GM23338 (cell line): ENCODE data around the gene STK11IP. TPM values are rescaled to one million over a fixed set of nuclear protein-coding genes. Genes with fewer than 3 reads are reported as not detected.
A peak's percentile ranks its signal among the peaks of the same experiment; 100 is the strongest.

ENCODE experiments used
- ATAC-seq: fragments of 200-7000 bp; cut with Tn5 transposase; 3 replicates; pipeline ENCODE4 v1.9.1; 2020
- DNase-seq: peaks from one replicate; pipeline ENCODE4 v3.0.0-alpha.2; 2015; ENCODE audit warnings: low spot score
- H2AFZ ChIP-seq: fragments of 200-600 bp; sonication (generic); 2 replicates; pipeline ENCODE4 v1.8.0; 2016; ENCODE audit warnings: antibody characterized with exemption, mild to moderate bottlenecking, moderate library complexity
- H3F3A ChIP-seq: fragments of 200-600 bp; sonication (generic); replicated peaks from 2 replicates; pipeline ENCODE4 v1.8.0; 2017; ENCODE audit warnings: antibody characterized with exemption, mixed run types, low read depth
- H3K27ac ChIP-seq: fragments of 200-600 bp; sonication (generic); 2 replicates; pipeline ENCODE4 v1.6.1; 2016; ENCODE audit warnings: low read depth
- H3K27me3 ChIP-seq: fragments of 200-600 bp; sonication (generic); 2 replicates; pipeline ENCODE4 v1.8.0; 2016; ENCODE audit warnings: mild to moderate bottlenecking, mixed run types, moderate library complexity; ENCODE audit not compliant: insufficient read depth
- H3K36me3 ChIP-seq: fragments of 200-600 bp; sonication (generic); 2 replicates; pipeline ENCODE4 v1.8.0; 2016; ENCODE audit warnings: mild to moderate bottlenecking; ENCODE audit not compliant: insufficient read depth
- H3K4me1 ChIP-seq: fragments of 200-600 bp; sonication (generic); 2 replicates; pipeline ENCODE4 v1.8.0; 2016; ENCODE audit warnings: mild to moderate bottlenecking, moderate library complexity; ENCODE audit not compliant: insufficient read depth
- H3K4me2 ChIP-seq: fragments of 200-600 bp; sonication (generic); 2 replicates; pipeline ENCODE4 v1.7.1; 2017; ENCODE audit warnings: mixed run types
- H3K4me3 ChIP-seq: fragments of 200-600 bp; sonication (generic); 2 replicates; pipeline ENCODE4 v1.6.1; 2016; ENCODE audit warnings: mixed run types
- H3K79me2 ChIP-seq: fragments of 200-600 bp; sonication (generic); replicated peaks from 2 replicates; pipeline ENCODE4 v1.8.0; 2017; ENCODE audit warnings: mild to moderate bottlenecking; ENCODE audit not compliant: insufficient read depth
- H3K9me2 ChIP-seq: fragments of 200-600 bp; sonication (generic); 2 replicates; pipeline ENCODE4 v1.8.0; 2017; ENCODE audit not compliant: insufficient read depth
- H4K20me1 ChIP-seq: fragments of 200-600 bp; sonication (generic); replicated peaks from 2 replicates; pipeline ENCODE4 v1.8.0; 2017; ENCODE audit warnings: mild to moderate bottlenecking; ENCODE audit not compliant: insufficient read depth
- H3K27ac Mint-ChIP-seq: 2 replicates; pipeline ENCODE4 v1.8.0; 2020; ENCODE audit warnings: inconsistent platforms, mild to moderate bottlenecking, moderate library complexity, mixed read lengths
- H3K27me3 Mint-ChIP-seq: 3 replicates; pipeline ENCODE4 v1.8.0; 2022; ENCODE audit warnings: low read depth, mild to moderate bottlenecking, moderate library complexity, mixed read lengths, inconsistent platforms; ENCODE audit not compliant: insufficient read depth, poor library complexity
- H3K36me3 Mint-ChIP-seq: 3 replicates; pipeline ENCODE4 v1.8.0; 2021; ENCODE audit warnings: low read depth, mild to moderate bottlenecking, inconsistent platforms, moderate library complexity, mixed read lengths
- H3K4me1 Mint-ChIP-seq: 3 replicates; pipeline ENCODE4 v1.8.0; 2020; ENCODE audit warnings: mild to moderate bottlenecking, inconsistent platforms, mixed read lengths
- H3K4me3 Mint-ChIP-seq: 3 replicates; pipeline ENCODE4 v1.8.0; 2021; ENCODE audit warnings: moderate library complexity, mild to moderate bottlenecking, inconsistent platforms, mixed read lengths
- H3K9me3 Mint-ChIP-seq: 3 replicates; pipeline ENCODE4 v1.8.0; 2020; ENCODE audit warnings: moderate library complexity, mild to moderate bottlenecking, inconsistent platforms, mixed read lengths
- CREB1 ChIP-seq: fragments of 250-450 bp; sonication (Bioruptor Pico); IDR thresholded peaks from 2 replicates; pipeline ENCODE4 v1.5.0; 2020; ENCODE audit warnings: low read depth, mild to moderate bottlenecking, moderate library complexity
- EZH2 ChIP-seq: fragments of 200-600 bp; sonication (generic); IDR thresholded peaks from one replicate; pipeline ENCODE4 v1.8.0; 2017; ENCODE audit warnings: antibody characterized with exemption, mild to moderate bottlenecking, low read depth; ENCODE audit not compliant: unreplicated experiment
- EZH2phosphoT487 ChIP-seq: fragments of 200-600 bp; sonication (generic); IDR thresholded peaks from one replicate; pipeline ENCODE4 v1.8.1; 2018; ENCODE audit warnings: antibody characterized with exemption; ENCODE audit not compliant: unreplicated experiment
- NANOG ChIP-seq: IDR thresholded peaks from 2 replicates; pipeline ENCODE4 v1.6.1; 2016; ENCODE audit warnings: antibody characterized with exemption, borderline replicate concordance
- POLR2AphosphoS5 ChIP-seq: IDR thresholded peaks from 2 replicates; pipeline ENCODE4 v1.6.1; 2016; ENCODE audit warnings: antibody characterized with exemption, low read depth
- STAT1 ChIP-seq: IDR thresholded peaks from one replicate; pipeline ENCODE4 v1.6.1; 2016; ENCODE audit warnings: antibody characterized with exemption; ENCODE audit not compliant: unreplicated experiment
- ZNF114 ChIP-seq: fragments of 250-450 bp; sonication (Bioruptor Pico); IDR thresholded peaks from 2 replicates; pipeline ENCODE4 v1.5.0; 2020; ENCODE audit warnings: mild to moderate bottlenecking, moderate library complexity
- polyA plus RNA-seq: library from polyadenylated mRNA; unstranded; fragments of >200 nt; fragmentation: Nextera tagmentation; extraction: Ambion mirVana; gene quantifications from 2 replicates; pipeline ENCODE4 v1.2.1, GENCODE V29; 2016
- total RNA-seq: library from RNA; depleted of rRNA; stranded (reverse); fragments of >200 nt; shearing (Covaris generic); gene quantifications from 2 replicates; pipeline ENCODE4 v1.2.3, GENCODE V29; 2014
- TF ChIP-seq, protein P1 (sequence below): fragments of 250-450 bp; sonication (Bioruptor Pico); IDR thresholded peaks from 2 replicates; pipeline ENCODE4 v1.5.0; 2020; ENCODE audit warnings: mild to moderate bottlenecking, moderate library complexity
- TF ChIP-seq, protein P2 (sequence below): IDR thresholded peaks from 2 replicates; pipeline ENCODE4 v1.6.1; 2016; ENCODE audit warnings: antibody characterized with exemption
- TF ChIP-seq, protein P3 (sequence below), 2 experiments: fragments of 200-600 bp in 1 of 2; sonication (generic) in 1 of 2; conservative IDR thresholded peaks; 2 replicates each; pipeline versions ENCODE4 v1.5.1 to v1.6.1; 2016 to 2017; ENCODE audit warnings: antibody characterized with exemption in 2 of 2, low read depth in 2 of 2, mild to moderate bottlenecking in 2 of 2, moderate library complexity in 1 of 2

STK11IP gene
- total and polyA plus RNA-seq, 2 experiments from 2014 or later: 16.6 to 28.1 TPM

DNA sequence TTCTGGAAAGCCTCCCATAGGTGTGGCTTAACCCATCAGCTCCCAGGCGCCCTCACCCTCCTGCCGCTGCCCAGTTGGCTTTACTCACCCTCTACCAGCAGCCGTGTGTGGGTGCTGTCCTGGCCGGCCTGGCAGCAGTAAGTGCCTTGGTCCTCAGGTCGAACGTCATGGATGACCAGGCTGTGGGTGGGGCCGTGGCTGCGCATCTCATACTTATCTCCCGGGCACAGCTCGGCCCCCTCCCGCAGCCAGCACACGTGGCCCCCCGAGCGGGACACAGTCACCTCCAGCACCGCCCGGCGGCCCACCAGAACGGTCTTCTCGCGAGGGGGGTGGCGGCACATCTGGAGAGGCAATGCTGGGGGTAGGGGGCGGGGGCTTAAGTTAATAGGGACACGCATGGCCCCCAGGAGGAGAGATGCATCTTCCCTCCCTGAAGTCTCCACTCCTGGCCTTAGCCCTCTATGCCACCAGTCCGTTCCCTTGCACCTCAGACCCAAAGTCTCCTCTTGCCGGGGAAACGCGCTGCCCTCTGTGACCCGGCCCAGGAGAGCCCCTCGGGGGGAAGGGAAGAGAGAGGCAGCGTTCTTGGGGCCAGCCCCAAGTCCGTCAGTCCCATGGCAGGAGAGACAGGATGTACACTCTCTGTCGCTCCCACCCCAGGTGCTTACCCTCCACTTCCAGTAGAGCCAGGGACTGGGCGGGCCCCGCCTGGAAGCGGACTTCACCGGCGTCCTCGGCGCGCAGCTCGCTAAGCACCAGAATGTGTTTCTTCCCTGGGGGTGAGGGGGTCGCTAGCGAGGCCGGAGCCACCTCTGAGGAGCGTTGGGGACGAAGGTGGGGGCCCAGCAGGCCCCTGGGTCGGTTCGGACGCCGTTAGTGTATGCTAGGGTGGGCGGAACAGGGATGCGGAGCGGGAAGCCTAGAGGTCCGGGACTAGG lies 45.9 kb upstream of the STK11IP start (continued):
- TF ChIP-seq, protein P1, sequence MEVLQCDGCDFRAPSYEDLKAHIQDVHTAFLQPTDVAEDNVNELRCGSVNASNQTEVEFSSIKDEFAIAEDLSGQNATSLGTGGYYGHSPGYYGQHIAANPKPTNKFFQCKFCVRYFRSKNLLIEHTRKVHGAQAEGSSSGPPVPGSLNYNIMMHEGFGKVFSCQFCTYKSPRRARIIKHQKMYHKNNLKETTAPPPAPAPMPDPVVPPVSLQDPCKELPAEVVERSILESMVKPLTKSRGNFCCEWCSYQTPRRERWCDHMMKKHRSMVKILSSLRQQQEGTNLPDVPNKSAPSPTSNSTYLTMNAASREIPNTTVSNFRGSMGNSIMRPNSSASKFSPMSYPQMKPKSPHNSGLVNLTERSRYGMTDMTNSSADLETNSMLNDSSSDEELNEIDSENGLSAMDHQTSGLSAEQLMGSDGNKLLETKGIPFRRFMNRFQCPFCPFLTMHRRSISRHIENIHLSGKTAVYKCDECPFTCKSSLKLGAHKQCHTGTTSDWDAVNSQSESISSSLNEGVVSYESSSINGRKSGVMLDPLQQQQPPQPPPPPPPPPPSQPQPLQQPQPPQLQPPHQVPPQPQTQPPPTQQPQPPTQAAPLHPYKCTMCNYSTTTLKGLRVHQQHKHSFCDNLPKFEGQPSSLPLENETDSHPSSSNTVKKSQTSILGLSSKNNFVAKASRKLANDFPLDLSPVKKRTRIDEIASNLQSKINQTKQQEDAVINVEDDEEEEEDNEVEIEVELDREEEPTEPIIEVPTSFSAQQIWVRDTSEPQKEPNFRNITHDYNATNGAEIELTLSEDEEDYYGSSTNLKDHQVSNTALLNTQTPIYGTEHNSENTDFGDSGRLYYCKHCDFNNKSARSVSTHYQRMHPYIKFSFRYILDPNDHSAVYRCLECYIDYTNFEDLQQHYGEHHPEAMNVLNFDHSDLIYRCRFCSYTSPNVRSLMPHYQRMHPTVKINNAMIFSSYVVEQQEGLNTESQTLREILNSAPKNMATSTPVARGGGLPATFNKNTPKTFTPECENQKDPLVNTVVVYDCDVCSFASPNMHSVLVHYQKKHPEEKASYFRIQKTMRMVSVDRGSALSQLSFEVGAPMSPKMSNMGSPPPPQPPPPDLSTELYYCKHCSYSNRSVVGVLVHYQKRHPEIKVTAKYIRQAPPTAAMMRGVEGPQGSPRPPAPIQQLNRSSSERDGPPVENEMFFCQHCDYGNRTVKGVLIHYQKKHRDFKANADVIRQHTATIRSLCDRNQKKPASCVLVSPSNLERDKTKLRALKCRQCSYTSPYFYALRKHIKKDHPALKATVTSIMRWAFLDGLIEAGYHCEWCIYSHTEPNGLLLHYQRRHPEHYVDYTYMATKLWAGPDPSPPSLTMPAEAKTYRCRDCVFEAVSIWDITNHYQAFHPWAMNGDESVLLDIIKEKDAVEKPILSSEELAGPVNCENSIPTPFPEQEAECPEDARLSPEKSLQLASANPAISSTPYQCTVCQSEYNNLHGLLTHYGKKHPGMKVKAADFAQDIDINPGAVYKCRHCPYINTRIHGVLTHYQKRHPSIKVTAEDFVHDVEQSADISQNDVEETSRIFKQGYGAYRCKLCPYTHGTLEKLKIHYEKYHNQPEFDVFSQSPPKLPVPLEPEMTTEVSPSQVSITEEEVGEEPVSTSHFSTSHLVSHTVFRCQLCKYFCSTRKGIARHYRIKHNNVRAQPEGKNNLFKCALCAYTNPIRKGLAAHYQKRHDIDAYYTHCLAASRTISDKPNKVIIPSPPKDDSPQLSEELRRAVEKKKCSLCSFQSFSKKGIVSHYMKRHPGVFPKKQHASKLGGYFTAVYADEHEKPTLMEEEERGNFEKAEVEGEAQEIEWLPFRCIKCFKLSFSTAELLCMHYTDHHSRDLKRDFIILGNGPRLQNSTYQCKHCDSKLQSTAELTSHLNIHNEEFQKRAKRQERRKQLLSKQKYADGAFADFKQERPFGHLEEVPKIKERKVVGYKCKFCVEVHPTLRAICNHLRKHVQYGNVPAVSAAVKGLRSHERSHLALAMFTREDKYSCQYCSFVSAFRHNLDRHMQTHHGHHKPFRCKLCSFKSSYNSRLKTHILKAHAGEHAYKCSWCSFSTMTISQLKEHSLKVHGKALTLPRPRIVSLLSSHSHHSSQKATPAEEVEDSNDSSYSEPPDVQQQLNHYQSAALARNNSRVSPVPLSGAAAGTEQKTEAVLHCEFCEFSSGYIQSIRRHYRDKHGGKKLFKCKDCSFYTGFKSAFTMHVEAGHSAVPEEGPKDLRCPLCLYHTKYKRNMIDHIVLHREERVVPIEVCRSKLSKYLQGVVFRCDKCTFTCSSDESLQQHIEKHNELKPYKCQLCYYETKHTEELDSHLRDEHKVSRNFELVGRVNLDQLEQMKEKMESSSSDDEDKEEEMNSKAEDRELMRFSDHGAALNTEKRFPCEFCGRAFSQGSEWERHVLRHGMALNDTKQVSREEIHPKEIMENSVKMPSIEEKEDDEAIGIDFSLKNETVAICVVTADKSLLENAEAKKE: no peak
- TF ChIP-seq POLR2AphosphoS5: peak; percentile 74

DNA sequence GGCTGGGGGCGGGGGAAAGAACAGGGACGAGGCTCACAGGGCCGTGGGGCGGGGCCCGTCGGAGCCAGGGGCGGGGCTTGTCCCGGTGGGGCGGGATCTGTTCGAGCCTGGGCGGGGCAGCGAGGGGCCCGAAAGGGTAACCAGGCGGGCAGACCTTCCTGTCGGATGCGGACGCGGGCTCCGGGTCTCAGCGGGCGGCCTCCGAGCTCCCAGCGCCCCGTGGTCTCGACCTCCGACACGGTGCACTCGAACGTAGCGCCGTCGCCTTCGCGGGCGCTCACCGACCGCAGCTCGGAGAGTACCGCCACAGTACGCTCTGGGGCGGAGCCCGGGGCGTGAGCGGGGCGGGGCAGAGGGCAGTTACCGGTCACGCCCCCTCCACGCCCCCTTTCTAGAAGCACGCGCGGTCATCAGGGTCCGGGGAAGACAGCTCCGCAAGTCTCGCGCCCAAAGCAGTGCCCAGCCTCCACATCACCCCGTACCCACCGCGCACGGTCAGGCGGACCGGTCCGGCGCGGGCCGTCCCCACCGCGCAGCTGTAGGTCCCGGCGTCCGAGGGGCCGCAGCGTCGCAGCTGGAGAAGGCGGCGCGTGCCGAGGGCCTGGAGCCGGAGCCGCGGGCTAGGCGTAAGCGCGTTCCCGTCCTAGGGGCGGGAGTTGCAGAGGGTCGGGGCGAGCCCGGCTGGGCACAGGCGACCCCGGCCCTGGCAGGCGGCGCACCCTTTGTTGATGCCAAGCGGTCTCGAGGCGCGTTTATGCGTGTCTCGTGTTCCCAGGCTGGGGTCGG lies 45.1 kb upstream of the STK11IP start:
- Mint-ChIP-seq H3K9me3 (no peaks in the 10 kb centered on the region; the same call in 2 of the 3 replicates), H3K4me3 (peak overlapping the region; percentile 90), H3K36me3 (peaks cover 18% of the 10 kb centered on the region; the same call in 2 of the 3 replicates), H3K27ac (peak overlapping the region; percentile 86; the same call in 1 of the 2 replicates), H3K4me1 (peaks cover 13% of the 10 kb centered on the region), H3K27me3 (peaks cover 34% of the 10 kb centered on the region)
- peak; percentile 96 for DNase-seq
- Histone ChIP-seq H3K4me3 (peak overlapping the region; percentile 98), H3K36me3 (no peaks in the 10 kb centered on the region; the same call in 1 of the 2 replicates), H2AFZ (peak overlapping the region; percentile 86; the same call in 1 of the 2 replicates), H3K4me2 (peak overlapping the region; percentile 99), H3K4me1 (peaks cover 10% of the 10 kb centered on the region), H3K27me3 (peaks cover 17% of the 10 kb centered on the region), H3K9me2 (no peaks in the 10 kb centered on the region), H3K79me2 (no peaks in the 10 kb centered on the region), H3K27ac (peak overlapping the region; percentile 88; the same call in 1 of the 2 replicates), H4K20me1 (no peaks in the 10 kb centered on the region), H3F3A (peaks cover 4% of the 10 kb centered on the region; the same call in 1 of the 2 replicates)
- ATAC-seq: peak; percentile 82
- no peak for TF ChIP-seq ZNF114 (CRISPR knock-in tag)
- 0 out of 2 replicates have a peak, but pooled peaks have one; percentile 27 for TF ChIP-seq CREB1
- TF ChIP-seq, protein P2, sequence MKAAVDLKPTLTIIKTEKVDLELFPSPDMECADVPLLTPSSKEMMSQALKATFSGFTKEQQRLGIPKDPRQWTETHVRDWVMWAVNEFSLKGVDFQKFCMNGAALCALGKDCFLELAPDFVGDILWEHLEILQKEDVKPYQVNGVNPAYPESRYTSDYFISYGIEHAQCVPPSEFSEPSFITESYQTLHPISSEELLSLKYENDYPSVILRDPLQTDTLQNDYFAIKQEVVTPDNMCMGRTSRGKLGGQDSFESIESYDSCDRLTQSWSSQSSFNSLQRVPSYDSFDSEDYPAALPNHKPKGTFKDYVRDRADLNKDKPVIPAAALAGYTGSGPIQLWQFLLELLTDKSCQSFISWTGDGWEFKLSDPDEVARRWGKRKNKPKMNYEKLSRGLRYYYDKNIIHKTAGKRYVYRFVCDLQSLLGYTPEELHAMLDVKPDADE: no peak
- TF ChIP-seq EZH2: no peak
- TF ChIP-seq, protein P3, sequence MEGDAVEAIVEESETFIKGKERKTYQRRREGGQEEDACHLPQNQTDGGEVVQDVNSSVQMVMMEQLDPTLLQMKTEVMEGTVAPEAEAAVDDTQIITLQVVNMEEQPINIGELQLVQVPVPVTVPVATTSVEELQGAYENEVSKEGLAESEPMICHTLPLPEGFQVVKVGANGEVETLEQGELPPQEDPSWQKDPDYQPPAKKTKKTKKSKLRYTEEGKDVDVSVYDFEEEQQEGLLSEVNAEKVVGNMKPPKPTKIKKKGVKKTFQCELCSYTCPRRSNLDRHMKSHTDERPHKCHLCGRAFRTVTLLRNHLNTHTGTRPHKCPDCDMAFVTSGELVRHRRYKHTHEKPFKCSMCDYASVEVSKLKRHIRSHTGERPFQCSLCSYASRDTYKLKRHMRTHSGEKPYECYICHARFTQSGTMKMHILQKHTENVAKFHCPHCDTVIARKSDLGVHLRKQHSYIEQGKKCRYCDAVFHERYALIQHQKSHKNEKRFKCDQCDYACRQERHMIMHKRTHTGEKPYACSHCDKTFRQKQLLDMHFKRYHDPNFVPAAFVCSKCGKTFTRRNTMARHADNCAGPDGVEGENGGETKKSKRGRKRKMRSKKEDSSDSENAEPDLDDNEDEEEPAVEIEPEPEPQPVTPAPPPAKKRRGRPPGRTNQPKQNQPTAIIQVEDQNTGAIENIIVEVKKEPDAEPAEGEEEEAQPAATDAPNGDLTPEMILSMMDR (conservative IDR thresholded peaks at IDR 0.05; ENCODE audit: low read depth in 2 of 2): no peak
- TF ChIP-seq EZH2phosphoT487: no peak
- peak; percentile 95 for TF ChIP-seq STAT1
- no peak for TF ChIP-seq NANOG
